Prostate gland (tissue), 2 donors: ENCODE results near the gene ACOXL. TPM values are rescaled to one million over a fixed set of nuclear protein-coding genes. Genes with fewer than 3 reads are reported as not detected.

ENCODE experiments used
- DNase-seq: peaks from one replicate; pipeline ENCODE4 v3.0.0-alpha.2; 2019; ENCODE audit warnings: low spot score
- H3K27ac ChIP-seq, 2 donors: fragments of 200-600 bp; sonication (generic); 2 replicates each; pipeline ENCODE4 v1.5.1; 2017 to 2019
- H3K27me3 ChIP-seq: fragments of 200-600 bp; sonication (generic); replicated peaks from 2 replicates; pipeline ENCODE4 v1.5.1; 2019; ENCODE audit not compliant: insufficient read depth
- H3K36me3 ChIP-seq, 2 donors: fragments of 200-600 bp; sonication (generic); 1 replicate in 1 of 2; 2 replicates in 1 of 2; pipeline versions ENCODE4 v1.5.1 to v1.8.1; 2017 to 2019
- H3K4me1 ChIP-seq: fragments of 200-600 bp; sonication (generic); replicated peaks from 2 replicates; pipeline ENCODE4 v1.5.1; 2019
- H3K4me3 ChIP-seq, 2 donors: fragments of 200-600 bp; sonication (generic); 2 replicates each; pipeline ENCODE4 v1.5.1; 2017 to 2019
- H3K9me3 ChIP-seq: fragments of 200-600 bp; sonication (generic); 2 replicates; pipeline ENCODE4 v1.5.1; 2017
- POLR2A ChIP-seq: fragments of 450-650 bp; IDR thresholded peaks from one replicate; pipeline ENCODE4 v1.6.1; 2016; ENCODE audit warnings: antibody characterized with exemption, mild to moderate bottlenecking
- POLR2AphosphoS5 ChIP-seq: sonication (generic); formaldehyde crosslinking; IDR thresholded peaks from one replicate; pipeline ENCODE4 v1.6.1; 2017; ENCODE audit warnings: antibody characterized with exemption
- WGBS: methylation state at CpG from one replicate; pipeline ENCODE4 v1.1.5; 2018; 5-methylcytosine and 5-hydroxymethylcytosine counted together
- intact Hi-C: fragments of 100-400 bp; cut with DNase I; formaldehyde crosslinking; loops from one replicate; pipeline ENCODE4 v1.14.2; 2022
- total RNA-seq, 2 donors: library from RNA; depleted of rRNA; stranded (reverse); fragments of >200 nt; gene quantifications; one replicate each; pipeline ENCODE4 v1.1.0, GENCODE V29; 2016
- TF ChIP-seq, protein P1 (sequence below), 4 experiments: fragments of 200-600 bp in 2 of 4; fragments of 450-650 bp in 2 of 4; sonication (generic) in 2 of 4; IDR thresholded peaks; 1 replicate in 3 of 4; 2 replicates in 1 of 4; pipeline ENCODE4 v1.5.1; 2016 to 2019; ENCODE audit warnings: antibody characterized with exemption in 4 of 4, mild to moderate bottlenecking in 2 of 4, moderate library complexity in 2 of 4

ACOXL gene
- total RNA-seq, 2 donors from 2014 or later = 8.0 to 8.3 TPM

DNA sequence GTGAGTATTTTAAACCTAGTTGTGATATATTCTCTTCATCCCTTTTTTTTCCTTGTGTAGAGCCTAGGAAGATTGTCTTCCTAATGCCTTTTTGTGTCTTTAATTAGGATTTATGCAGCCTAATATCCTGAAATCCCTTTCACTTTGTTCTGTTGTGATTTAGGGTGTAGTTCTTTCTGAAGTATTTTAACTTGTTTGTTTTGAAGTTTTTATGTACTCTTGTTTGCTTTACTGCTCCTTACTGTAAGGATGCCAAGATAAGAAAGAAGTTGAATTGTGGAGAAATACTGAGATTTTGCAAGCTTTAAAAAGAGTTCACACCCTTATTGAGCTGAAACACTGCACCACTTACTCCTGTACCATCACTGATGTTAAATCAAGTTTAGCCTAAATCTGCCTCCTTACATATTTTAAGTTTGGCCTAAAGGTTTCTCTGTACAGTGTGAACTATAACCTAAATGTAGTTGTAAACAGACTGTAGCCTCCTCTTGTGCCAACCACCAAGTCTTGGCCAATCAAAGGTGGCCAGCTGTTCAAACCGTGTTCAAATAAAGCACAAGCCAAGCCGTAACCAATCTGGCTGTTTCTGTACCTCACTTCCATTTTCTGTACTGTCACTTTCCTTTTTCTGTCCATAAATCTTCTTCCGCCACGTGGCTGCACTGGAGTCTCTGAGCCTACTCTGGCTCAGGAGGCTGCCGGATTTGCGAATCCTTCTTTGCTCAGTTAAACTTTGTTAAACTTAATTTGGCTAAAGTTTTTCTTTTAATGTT, 17.7 kb upstream of the ACOXL start:
- intact Hi-C loops = no loop called here
- Histone ChIP-seq H3K36me3 (no peaks in the 10 kb centered on the region), H3K4me1 (peaks cover 2% of the 10 kb centered on the region), H3K27me3 (no peaks in the 10 kb centered on the region), H3K9me3 (no peaks in the 10 kb centered on the region), H3K4me3 (no peak overlapping the region), H3K27ac (peak overlapping the region; percentile 28 to 31)
- DNase-seq = peak; percentile 35
- WGBS = 12% methylated on average over 6 of the region's 6 CpGs
- TF ChIP-seq, protein P1, sequence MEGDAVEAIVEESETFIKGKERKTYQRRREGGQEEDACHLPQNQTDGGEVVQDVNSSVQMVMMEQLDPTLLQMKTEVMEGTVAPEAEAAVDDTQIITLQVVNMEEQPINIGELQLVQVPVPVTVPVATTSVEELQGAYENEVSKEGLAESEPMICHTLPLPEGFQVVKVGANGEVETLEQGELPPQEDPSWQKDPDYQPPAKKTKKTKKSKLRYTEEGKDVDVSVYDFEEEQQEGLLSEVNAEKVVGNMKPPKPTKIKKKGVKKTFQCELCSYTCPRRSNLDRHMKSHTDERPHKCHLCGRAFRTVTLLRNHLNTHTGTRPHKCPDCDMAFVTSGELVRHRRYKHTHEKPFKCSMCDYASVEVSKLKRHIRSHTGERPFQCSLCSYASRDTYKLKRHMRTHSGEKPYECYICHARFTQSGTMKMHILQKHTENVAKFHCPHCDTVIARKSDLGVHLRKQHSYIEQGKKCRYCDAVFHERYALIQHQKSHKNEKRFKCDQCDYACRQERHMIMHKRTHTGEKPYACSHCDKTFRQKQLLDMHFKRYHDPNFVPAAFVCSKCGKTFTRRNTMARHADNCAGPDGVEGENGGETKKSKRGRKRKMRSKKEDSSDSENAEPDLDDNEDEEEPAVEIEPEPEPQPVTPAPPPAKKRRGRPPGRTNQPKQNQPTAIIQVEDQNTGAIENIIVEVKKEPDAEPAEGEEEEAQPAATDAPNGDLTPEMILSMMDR (IDR thresholded peaks at IDR 0.05) = no peak
- TF ChIP-seq POLR2AphosphoS5 = peak; percentile 35

GRCh38 chr2:110716959-110717645, 15.3 kb upstream of the ACOXL start:
- H3K27me3 ChIP-seq = no peaks in the 10 kb centered on the region
- no peak overlapping the region for H3K4me3 ChIP-seq
- DNase-seq = no peak
- intact Hi-C loops = no loop called here
- no peak overlapping the region for H3K27ac ChIP-seq
- H3K36me3 ChIP-seq = no peaks in the 10 kb centered on the region
- TF ChIP-seq POLR2AphosphoS5 (no peak), POLR2A (no peak)
- TF ChIP-seq, protein P1 (IDR thresholded peaks at IDR 0.05) = no peak
- peaks cover 2% of the 10 kb centered on the region for H3K4me1 ChIP-seq
- H3K9me3 ChIP-seq = no peaks in the 10 kb centered on the region
- WGBS = 81% methylated on average over 3 of the region's 3 CpGs

DNA sequence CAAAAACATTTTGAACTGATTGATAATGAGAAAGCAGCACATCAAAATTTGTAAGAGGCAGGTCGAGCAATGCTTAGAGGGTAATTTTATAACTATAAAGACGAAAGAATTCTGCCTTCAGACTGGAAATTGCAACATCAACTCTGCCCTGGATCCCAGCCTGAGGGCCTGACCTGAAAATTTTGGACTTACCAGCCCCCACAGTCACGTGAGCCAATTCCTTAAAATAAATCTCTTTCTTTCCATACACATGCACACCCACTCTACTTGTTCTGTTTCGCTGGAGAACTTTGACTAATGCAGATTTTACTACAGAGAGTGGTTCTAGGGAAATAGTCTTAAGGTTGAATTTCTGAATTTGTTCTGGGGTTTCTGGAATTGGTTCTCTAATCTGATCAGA, 14.6 kb upstream of the ACOXL start:
- no peaks in the 10 kb centered on the region for H3K27me3 ChIP-seq
- H3K36me3 ChIP-seq = no peaks in the 10 kb centered on the region
- no peaks in the 10 kb centered on the region for H3K9me3 ChIP-seq
- H3K27ac ChIP-seq = no peak overlapping the region
- peaks cover 2% of the 10 kb centered on the region for H3K4me1 ChIP-seq
- no peak overlapping the region for H3K4me3 ChIP-seq
- 77% methylated on average over 4 of the region's 4 CpGs for WGBS
- no peak for DNase-seq
- TF ChIP-seq, protein P1 (IDR thresholded peaks at IDR 0.05) = no peak
- no peak for TF ChIP-seq POLR2AphosphoS5
- no peak for TF ChIP-seq POLR2A
- intact Hi-C loops = no loop called here

DNA sequence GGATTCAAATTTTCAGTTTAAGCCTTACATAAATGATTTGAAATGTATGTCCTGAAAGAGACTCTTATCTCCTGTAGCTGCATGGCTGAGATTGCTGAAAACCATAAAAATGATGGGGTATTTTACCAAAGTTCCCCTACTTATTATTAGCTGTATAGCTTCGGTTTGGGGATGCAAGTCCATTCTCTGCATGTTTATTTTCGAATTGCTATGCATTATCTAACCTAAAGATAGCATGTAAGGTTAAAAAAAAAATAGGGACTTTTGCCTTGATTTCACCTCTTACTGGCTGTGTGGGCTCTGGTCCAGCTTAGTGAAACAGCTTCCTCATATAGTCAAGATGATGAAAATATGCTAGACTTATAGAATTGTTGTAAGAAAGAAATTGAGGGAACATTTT, 14.0 kb upstream of the ACOXL start:
- intact Hi-C loops = no loop called here
- TF ChIP-seq, protein P1 (IDR thresholded peaks at IDR 0.05) = no peak
- TF ChIP-seq POLR2A (no peak), POLR2AphosphoS5 (no peak)
- DNase-seq = no peak
- H3K36me3 ChIP-seq = no peaks in the 10 kb centered on the region
- H3K4me1 ChIP-seq = peaks cover 2% of the 10 kb centered on the region
- no peaks in the 10 kb centered on the region for H3K9me3 ChIP-seq
- no peak overlapping the region for H3K27ac ChIP-seq
- 85% methylated on average over 2 of the region's 2 CpGs for WGBS
- H3K27me3 ChIP-seq = no peaks in the 10 kb centered on the region
- no peak overlapping the region for H3K4me3 ChIP-seq

DNA sequence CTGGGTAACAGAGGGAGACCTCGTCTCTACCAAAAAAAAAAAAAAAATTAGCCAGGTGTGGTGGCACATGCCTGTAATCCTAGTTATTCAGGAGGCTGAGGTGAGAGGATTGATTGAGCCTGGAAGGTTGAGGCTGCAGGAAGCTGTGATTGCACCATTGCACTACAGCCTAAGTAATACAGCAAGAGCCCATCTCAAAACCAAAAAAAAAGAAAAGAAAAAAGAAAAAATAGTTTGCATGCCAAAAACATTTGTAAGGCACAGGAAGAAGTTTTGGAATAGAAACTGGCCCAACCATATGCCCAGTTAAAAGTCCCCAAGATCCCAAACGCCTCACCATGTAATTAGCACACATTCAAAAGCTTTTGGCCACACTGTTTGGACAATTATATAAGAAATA, 13.4 kb upstream of the ACOXL start:
- H3K9me3 ChIP-seq = no peaks in the 10 kb centered on the region
- H3K27ac ChIP-seq = no peak overlapping the region
- TF ChIP-seq POLR2AphosphoS5 (no peak), POLR2A (no peak)
- TF ChIP-seq, protein P1 (IDR thresholded peaks at IDR 0.05) = no peak
- no peak overlapping the region for H3K4me3 ChIP-seq
- no peak for DNase-seq
- WGBS = 69% methylated on average over 2 of the region's 2 CpGs
- H3K36me3 ChIP-seq = no peaks in the 10 kb centered on the region
- peaks cover 2% of the 10 kb centered on the region for H3K4me1 ChIP-seq
- H3K27me3 ChIP-seq = no peaks in the 10 kb centered on the region
- intact Hi-C loops = no loop called here
